Medulla oblongata (tissue), 1 donor: ENCODE results near the gene ATMIN.

ENCODE experiments used
- DNase-seq: peaks from one replicate; pipeline ENCODE4 v3.0.0-alpha.2; 2015; ENCODE audit errors: extremely low spot score

The ATMIN gene

DNA sequence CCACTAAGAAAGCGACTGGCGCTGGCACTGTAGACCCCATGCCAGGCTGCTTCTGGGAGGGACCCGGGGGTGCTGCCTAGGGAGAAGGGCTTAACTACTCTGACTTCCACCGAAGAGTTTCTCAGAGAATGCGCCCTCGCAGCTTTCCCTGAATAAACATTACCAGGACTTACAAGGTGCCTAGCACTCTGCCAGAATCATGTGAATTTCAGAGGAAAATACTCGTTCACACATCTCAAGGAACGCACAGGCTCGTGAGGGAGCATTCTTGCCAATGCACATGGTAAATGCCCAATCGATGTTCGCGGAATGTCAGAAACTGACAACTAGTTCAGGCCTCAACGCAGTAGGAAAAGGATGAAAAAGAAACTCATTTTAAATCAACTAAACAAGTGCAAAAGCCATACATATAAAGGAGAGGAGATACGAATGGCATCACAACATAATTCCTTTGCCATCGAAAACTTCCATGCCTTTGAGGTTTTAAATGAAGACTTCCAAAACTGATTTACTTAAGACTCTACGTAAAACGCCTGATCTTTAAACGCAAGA is 30.0 kb upstream of the ATMIN start:
- peak; percentile 32 for DNase-seq

- DNase-seq: peak; percentile 58
Measured at GRCh38 chr16:81006211-81006812, 29.3 kb upstream of the ATMIN start.

DNA sequence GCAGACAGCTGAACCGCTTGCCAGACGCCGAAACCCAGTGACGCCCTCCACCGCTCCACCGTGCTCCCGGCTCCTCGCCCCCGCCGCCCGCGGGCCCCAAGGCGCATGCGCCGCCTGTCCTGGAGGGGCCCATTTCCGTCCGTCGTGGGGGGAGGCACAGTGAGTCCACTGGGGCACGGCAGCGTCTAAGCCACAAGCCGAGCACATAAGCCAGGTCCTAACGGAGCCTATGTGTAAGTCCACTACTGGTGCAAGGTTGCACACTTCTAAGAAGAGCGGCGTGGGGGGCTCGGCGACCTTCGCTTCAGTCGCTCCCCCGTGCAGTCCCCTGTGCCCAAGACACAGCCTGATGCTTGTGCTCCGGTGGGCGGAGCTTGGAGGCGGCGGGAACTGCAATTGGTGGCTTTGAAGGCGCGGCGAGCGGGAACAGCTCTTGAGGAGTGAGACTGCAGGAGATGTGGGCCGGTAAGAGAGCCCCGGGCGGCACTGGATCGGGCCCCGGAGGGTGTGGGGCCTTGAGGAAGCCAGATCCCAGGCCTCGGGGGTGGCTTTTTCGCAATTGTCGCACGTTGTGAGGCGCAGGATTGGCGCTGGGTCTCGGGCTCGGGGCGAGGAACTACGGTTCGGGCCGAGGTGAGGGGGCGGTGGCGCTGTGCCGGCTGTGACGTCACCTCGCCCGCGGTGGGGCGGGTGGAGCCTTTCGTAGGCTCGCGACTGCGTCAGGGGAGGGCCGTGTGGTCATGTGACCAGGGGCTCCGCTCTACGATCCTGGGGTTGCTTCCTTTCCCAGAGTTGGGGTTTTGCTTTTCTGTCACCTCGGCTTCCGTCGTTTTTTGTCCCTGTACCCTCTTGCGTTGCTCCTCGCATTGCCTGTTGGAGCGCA is 28.6 kb upstream of the ATMIN start, which contains the start of the genes CENPN and CMC2:
Gene CENPN (plus strand): TSS at position 402 of the 883 bp plus-strand sequence. CDS start 4,726 bp downstream, outside the sequence.
Gene CMC2 (minus strand): TSS at position 73 of the 883 bp plus-strand sequence. CDS start 9,491 bp downstream, outside the sequence.
- DNase-seq: peak; percentile 99

GRCh38 chr16:81008505-81008789 is 27.2 kb upstream of the ATMIN start:
- DNase-seq: no peak

DNA sequence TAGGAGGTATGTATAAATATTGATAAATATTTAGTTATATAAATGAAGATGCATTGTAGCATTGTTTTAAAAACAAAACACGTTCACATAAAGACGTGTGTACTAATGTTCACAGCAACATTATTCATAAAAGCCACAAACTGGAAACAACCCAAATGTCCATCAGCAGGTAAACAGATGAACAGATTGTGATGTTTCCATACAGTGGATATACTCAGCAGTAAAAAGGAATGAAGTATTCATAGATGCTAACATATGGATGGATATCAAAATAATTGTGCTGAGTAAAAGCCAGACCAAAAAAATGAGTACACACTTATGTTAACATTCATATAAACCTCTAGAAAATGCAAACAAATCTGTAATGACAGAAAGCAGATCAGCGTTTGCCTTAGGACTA is 22.7 kb upstream of the ATMIN start:
- no peak for DNase-seq

- no peak for DNase-seq
Measured at GRCh38 chr16:81014672-81015071, 21.0 kb upstream of the ATMIN start.

GRCh38 chr16:81018496-81018895 is 17.1 kb upstream of the ATMIN start:
- peak; percentile 89 for DNase-seq

DNA sequence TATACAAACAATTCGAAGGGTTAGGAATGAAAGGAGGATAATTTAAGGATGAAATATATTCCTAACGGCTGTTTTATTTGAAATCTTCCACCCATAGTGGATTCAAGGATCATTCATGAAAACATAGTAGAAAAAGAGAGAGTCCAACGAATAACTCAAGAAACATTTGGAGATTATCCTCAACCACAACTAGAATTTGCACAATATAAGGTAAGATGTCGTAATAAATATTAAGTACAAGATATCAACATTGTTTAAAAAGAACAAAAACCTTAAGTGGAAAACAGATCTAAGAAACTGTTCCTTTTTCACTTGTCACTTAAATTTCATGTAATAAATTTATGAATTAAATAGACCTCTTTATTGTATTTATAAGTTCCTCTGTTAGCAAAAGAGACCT is 9.2 kb upstream of the ATMIN start:
- DNase-seq: no peak

DNA sequence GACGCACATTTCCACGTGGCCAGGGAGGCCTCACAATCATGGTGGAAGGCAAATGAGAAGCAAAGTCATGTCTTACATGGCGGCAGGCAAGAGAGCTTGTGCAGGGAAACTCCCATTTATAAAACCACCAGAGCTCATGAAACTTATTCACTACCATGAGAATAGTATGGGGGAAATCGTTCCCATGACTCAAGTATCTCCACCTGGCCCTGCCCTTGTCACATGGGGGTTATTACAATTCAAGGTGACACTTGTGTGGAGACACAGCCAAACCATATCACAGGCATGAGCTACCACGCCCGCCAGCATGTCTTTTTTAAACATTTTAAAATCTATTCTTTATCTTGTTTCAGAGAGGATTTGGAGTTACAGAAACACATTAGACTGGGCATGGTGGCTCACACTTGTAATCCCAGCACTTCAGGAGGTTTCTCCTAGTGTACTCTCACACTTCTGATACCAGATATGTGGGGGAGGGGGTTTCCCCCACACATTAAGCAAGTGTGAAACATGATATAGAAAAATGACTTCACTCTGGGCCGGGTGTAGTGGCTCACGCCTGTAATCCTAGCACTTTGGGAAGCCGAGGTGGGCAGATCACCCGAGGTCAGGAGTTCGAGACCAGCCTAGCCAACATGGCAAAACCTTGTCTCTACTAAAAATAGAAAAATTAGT is 5.6 kb upstream of the ATMIN start:
- no peak for DNase-seq

DNA sequence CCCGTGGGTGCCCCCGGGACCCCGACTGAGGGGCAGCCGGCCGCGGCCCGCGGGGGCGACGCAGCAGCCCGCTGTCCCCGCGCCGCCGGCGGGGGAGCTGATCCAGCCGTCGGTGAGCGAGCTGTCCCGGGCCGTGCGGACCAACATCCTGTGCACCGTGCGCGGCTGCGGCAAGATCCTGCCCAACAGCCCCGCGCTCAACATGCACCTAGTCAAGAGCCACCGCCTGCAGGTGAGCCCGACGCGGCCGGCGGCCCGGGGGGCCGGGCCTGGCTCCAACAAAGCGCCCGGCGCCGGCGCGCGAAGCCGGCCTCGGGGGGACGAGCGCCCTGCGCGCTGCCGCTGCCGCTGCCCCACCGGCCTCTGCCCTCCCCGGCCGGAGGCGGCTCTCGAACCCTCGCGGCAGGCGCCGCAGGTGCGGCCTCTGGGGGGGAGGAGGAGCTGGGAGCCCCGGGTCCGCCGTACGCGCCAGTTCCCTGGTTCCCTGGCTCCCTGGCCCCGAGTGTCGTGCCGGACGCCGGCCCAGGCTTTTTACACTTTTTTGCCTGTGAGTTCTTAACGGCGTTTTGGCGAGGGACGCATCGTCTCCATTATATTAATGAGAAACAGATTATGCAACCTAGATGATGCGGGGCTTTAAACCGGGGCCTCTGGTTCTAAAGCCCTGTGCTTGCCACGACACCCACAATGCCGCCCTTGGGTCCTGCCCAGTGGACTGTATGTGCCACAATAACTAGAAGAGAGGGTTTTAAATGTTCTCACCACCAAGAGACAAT is 521 bp downstream of the ATMIN start:
- DNase-seq: no peak

- peak; percentile 33 for DNase-seq
Measured at GRCh38 chr16:81036751-81037350, 1.2 kb downstream of the ATMIN start.

DNA sequence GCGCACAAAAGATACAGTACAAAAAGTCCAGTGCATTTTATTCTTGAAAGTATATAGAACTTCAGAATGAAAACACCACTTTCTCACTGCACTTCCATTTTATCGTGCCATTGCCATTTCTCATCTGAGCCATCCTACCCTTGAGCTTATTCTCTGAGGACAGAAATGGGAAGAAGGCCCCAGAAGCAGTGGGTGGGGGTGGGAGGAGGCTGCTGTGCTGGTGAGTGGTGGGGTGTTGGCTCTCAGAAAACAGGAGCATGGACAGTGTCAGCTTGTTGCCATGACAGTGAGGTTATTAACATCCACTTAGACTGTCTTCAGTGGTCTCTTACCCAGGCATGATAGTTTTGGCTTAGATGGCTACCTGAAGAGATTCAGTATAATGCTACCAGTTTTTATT is 4.5 kb downstream of the ATMIN start:
- DNase-seq: no peak

- DNase-seq: no peak
Measured at GRCh38 chr16:81040842-81041241, 5.2 kb downstream of the ATMIN start.

- DNase-seq: no peak
Measured at GRCh38 chr16:81041696-81042095, 6.1 kb downstream of the ATMIN start.

DNA sequence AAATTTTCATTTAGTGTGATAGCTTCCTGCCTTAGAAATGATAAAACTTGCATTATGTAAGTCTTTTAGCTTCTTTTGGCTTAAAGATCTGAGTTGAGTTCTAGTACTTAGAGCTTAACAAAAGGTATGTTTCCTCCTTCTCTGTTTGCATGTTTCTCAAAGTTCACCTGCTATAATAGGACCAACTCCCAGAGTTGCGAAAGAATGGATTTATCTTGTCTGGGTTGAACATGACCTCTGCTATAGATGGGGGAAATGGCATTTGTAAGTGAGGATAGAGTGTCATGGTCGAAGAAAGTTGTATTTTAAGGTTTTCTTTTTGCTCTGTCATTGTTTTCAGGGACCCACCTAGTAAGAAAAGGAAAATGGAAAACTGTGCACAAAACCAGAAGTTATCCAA is 7.2 kb downstream of the ATMIN start:
- no peak for DNase-seq

- no peak for DNase-seq
Measured at GRCh38 chr16:81053761-81054160, 18.1 kb downstream of the ATMIN start.

DNA sequence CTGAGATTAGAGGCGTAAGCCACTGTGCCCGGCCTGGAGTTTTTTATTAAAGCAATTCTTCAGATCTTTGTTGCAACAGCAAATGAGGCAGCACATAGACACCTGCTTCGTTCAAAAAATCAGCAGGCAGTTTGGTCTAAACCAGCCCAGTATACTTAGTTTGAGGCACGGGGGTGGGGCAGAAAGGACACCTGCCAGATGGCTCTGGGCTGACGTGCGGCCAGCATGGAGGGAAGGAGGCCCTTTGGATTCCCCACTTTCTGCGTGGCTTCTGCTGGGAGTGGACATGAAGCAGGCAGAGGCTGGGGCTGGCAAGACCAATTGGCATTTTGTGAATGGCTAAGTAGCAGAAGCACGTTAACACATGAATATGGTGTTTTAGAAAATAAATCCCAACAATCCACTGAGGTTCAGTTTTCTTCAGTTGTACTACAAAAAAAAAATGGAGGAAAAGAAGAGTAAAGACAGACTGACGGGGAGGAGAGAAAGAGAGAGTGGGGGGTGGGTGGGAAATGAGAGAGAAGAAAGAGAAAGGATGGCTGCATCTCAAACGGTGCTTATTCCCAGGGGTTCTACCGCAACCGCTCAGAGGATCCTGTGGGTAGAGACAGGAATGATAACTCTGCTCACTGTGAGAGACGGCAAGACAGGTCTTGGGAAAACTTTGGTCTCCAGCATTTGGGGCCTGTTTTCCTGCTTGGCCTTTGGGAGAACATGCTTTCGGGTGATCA is 25.1 kb downstream of the ATMIN start:
- DNase-seq: no peak

- no peak for DNase-seq
Measured at GRCh38 chr16:81061307-81061640, 25.6 kb downstream of the ATMIN start.

DNA sequence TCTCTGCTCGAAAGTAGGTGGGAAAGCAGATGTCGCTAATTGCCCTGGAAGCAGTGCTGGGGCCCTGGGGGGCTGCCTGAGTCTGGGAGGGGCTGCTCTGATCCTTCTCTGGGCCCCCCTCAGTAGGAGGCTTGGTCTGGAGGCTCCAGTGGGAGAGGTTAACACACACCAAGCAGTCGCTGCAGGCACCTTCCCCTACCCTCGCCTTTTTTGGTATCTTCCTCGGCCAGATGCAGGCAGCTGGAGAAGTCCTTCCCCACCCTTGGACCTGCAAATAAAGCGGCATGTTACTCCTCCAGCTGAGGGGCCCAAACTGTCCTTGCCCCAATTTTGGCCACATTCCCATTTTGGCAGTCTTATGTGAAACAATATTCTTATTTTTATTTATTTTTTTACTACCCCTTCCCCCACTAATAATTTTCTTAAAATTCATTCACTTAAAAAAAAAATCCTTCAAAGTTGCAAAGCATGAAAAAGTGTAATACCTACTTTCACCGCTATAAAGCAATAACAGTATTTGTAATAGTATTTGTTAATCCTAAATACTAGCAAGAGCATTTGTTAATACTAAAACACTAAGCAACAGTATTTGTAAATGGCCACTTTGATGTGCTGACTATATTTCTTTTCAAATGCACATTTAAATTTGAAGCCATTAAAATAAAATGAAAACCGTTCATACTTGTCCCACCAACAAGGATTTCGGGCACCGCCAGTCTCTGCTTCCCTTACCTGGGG is 26.4 kb downstream of the ATMIN start:
- no peak for DNase-seq

- DNase-seq: no peak
Measured at GRCh38 chr16:81066681-81067080, 31.0 kb downstream of the ATMIN start.
